ENCODE measurements around the gene DLG2.

DLG2 gene

DNA sequence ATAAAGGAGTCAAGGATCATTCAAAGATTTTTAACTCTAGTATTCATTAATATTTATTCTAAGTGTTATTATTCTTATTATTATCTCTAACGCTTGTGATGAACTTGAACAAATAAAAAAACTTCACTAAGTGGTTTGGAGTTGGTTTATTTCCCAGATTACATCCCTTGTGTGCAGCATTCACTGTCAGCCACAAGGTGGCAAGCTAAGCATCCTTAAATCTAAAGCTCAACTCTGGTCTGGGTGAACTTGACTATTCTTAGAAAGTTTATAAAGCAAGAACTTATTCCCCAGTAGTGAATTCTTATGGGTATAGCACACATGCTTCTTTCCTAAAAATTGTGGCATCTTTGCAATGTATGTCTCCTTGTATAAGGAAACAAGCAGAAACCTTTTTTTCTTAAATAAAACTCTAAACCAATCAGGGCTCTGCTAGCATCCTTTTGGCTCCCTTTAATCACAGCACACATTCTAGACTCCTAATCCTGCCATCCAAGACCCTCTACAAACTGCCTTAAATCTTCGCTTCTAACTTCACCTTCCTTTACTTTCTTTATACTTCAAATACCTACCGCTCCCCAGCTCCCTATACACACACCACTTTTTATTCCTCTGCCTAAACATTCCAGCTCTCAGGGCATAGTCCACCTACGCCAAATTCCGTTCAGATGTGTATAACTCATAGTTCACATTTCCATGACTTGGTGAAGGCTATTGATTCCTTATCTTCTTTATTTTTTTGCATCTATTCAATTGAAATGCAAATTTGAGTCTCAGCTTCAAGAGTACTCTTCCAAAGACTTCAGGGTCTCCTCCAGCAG lies 1068.8 kb downstream of the DLG2 start:
- ChIA-PET CTCF (interaction anchor here (0.6 to 0.9 kb wide), 6 partner anchors 52 to 722 kb away, joined by 3 to 4 read pairs (median 4); no protein-coding TSS in a partner anchor), POLR2A (ENCODE audit: low non-redundant PET) (no interaction called here)
- no peak overlapping the region for H3K27ac ChIP-seq
- peak; percentile 39 for DNase-seq (ENCODE audit: low spot score)
- TF ChIP-seq, protein P1, sequence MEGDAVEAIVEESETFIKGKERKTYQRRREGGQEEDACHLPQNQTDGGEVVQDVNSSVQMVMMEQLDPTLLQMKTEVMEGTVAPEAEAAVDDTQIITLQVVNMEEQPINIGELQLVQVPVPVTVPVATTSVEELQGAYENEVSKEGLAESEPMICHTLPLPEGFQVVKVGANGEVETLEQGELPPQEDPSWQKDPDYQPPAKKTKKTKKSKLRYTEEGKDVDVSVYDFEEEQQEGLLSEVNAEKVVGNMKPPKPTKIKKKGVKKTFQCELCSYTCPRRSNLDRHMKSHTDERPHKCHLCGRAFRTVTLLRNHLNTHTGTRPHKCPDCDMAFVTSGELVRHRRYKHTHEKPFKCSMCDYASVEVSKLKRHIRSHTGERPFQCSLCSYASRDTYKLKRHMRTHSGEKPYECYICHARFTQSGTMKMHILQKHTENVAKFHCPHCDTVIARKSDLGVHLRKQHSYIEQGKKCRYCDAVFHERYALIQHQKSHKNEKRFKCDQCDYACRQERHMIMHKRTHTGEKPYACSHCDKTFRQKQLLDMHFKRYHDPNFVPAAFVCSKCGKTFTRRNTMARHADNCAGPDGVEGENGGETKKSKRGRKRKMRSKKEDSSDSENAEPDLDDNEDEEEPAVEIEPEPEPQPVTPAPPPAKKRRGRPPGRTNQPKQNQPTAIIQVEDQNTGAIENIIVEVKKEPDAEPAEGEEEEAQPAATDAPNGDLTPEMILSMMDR (conservative IDR thresholded peaks at IDR 0.05; ENCODE audit: low read depth) = peak; percentile 76

DNA sequence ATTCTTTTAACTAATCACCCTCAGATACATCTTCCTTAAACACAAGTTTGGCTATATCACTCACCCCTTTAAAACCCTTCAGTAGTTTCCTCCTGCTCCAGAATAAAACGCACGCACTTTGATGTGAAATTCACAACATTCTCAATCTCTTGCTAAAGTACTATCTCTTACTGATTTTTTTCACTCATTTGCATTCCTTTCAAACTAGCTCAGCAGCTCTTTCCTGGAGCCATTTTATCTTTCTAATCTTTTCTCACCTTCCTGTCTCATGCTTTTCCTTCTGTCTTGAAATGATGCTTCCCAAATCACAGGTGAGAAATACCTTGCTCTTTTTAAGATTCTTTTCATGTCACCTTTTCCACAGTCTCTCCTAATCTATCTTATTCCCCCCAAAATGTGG lies 1074.4 kb downstream of the DLG2 start:
- TF ChIP-seq, protein P1 (conservative IDR thresholded peaks at IDR 0.05; ENCODE audit: low read depth) = no peak
- no peak overlapping the region for H3K27ac ChIP-seq
- ChIA-PET POLR2A (ENCODE audit: low non-redundant PET) (no interaction called here), CTCF (interaction anchor here (0.8 kb wide), 1 partner anchor 1819 kb away, joined by 3 read pairs; no protein-coding TSS in a partner anchor)
- no peak for DNase-seq (ENCODE audit: low spot score)

DNA sequence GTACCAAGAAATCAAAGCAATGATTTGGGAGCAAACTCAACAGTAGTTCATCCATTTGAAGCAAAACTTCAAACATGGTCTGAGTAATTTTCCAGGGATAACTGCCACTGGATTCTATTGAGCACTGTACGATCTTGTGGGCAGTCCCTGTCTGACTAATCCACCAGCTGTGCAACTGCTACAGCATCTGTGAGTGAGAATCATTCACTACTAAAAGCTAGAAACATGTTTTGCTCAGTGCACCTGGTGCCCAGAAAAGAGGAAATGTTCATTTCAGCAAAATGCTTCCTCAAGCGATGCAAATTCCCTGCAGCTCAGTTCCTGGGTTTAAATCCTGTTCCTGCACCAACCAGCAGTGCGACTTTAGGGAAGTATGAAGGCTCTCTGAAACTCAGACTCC lies 1077.9 kb downstream of the DLG2 start:
- DNase-seq (ENCODE audit: low spot score) = no peak

DNA sequence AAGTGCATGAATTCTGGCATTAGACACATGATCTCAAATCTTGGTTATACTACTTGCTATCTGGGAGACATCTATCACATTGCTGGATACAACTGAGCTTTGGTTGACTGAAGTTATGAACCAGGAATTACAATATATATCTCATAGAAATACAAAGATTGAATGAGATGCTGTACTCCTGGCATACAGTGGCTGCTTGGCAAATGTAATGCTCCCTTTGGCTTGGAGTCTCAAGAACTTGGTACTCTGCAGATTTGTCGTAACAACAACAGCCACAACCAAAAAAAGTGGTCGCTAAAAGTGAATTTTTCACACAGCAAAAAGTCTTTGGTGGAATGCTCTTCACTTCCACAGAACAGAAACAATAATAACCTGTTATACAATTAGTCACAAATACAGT lies 1082.6 kb downstream of the DLG2 start:
- no peak for DNase-seq (ENCODE audit: low spot score)
- ChIA-PET POLR2A (ENCODE audit: low non-redundant PET) (interaction anchor here (0.6 kb wide), 1 partner anchor 52 kb away, joined by 10 read pairs; no protein-coding TSS in a partner anchor), CTCF (interaction anchor here (1.2 kb wide), 1 partner anchor 708 kb away, joined by 9 read pairs; no protein-coding TSS in a partner anchor)
- TF ChIP-seq, protein P1 (conservative IDR thresholded peaks at IDR 0.05; ENCODE audit: low read depth) = no peak
- no peak overlapping the region for H3K27ac ChIP-seq

More for the DNA sequence above, 1077.9 kb downstream of the DLG2 start:
- ChIA-PET CTCF (no interaction called here), POLR2A (ENCODE audit: low non-redundant PET) (no interaction called here)
- H3K27ac ChIP-seq = no peak overlapping the region
- TF ChIP-seq, protein P1 (conservative IDR thresholded peaks at IDR 0.05; ENCODE audit: low read depth) = no peak

DNA sequence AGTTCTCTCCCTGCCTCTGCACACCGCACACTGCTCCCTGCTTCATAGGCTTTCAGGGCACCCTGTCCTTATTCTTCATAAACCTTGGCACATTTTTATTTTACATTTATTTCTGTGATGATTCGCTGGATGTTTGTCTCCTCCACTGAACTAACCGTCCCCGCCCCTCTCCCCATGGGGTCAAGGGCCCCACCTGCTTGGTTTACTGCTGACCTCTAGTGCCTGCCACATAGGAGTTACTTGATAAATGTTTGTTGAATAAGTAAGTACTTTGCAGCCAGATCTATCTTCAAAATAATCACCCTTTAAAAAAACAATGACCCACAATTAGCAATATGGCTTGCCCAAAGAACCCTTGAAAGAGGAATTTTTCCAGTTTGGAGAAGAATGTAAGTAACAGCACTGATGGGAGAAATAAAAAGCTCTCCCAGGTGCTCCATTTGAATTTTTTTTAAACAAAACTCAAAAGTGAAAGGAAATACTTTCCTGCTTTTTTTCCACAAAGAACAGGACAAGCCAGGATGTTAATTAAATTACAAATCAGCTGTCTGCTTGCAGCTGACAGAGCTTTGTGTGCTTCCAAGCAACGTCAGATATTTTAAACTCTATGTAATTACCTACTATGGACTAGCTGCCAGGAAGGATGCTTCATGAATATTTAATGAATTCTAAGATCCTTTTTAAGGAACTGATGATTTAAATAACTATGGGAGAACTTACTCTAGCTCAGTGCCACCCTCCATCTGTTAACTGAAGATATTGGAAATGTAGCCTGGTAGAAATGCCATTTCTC lies 1083.6 kb downstream of the DLG2 start:
- POLR2A ChIA-PET (ENCODE audit: low non-redundant PET) = interaction anchor here (0.6 kb wide), 1 partner anchor 53 kb away, joined by 10 read pairs; no protein-coding TSS in a partner anchor
- TF ChIP-seq, protein P1 (conservative IDR thresholded peaks at IDR 0.05; ENCODE audit: low read depth) = no peak
- CTCF ChIA-PET = interaction anchor here (1.2 kb wide), 1 partner anchor 707 kb away, joined by 9 read pairs; no protein-coding TSS in a partner anchor
- DNase-seq (ENCODE audit: low spot score) = no peak
- H3K27ac ChIP-seq = no peak overlapping the region

DNA sequence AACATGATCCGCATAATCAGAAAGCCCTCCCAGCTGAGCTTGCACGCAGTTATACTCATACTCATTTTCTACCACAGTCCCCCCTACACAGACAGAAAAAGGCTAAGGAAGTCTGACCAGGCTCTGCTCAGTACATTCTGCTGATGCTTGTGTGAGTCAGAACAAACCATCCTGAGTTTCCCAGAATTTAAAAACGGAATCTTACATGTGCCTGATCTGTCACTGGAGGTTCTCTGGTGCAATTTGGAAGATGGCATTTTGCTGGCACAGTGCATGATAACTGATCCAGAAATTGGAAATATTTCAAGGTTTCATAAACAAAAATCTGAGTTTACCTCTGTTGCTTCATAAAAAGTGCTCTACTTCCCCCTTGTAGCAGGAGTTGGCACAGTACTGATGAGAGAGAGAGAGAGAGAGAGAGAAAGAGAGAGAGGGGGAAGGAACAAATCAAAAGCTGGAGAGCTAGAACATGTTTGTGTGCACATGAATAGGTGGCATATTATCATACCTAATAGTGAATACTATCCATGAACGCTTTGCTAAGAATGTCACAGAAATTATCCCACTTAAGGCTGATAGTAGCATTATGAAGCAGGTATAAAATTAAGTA lies 1085.3 kb downstream of the DLG2 start:
- CTCF ChIA-PET = no interaction called here
- no peak for DNase-seq (ENCODE audit: low spot score)

More for the DNA sequence above, 1085.3 kb downstream of the DLG2 start:
- no peak overlapping the region for H3K27ac ChIP-seq
- POLR2A ChIA-PET (ENCODE audit: low non-redundant PET) = no interaction called here
- TF ChIP-seq, protein P1 (conservative IDR thresholded peaks at IDR 0.05; ENCODE audit: low read depth) = no peak
